ENCODE measurements around the gene CLDN8. TPM values are rescaled to one million over a fixed set of nuclear protein-coding genes. Genes with fewer than 3 reads are reported as not detected.
A peak's percentile ranks its signal among the peaks of the same experiment; 100 is the strongest.

The CLDN8 gene
- total RNA-seq (1 to 10 TPM in 1 of 5 donors, under 1 TPM in 1, not detected in 3; 0.89 to 4.1 TPM), polyA plus RNA-seq (1 to 10 TPM in 1 of 3 donors, not detected in 2; 2.1 TPM)
- long read RNA-seq, donor 1: 0 reads
- long read RNA-seq, donor 2, partial matches to known transcripts: 0 of 1 reads
- long read RNA-seq, donor 2, other reads (novel, unspliced or antisense): 0 of 1 reads
- long read RNA-seq, donor 3: 0 reads
- long read RNA-seq, donor 4: 0 reads
- long read RNA-seq, donor 5: 0 reads
- long read RNA-seq, donor 6: 0 reads
- long read RNA-seq, donor 7: 0 reads
- long read RNA-seq, donor 8: 0 reads
- long read RNA-seq, donor 9: 0 reads
- long read RNA-seq, donor 10: 0 reads

DNA sequence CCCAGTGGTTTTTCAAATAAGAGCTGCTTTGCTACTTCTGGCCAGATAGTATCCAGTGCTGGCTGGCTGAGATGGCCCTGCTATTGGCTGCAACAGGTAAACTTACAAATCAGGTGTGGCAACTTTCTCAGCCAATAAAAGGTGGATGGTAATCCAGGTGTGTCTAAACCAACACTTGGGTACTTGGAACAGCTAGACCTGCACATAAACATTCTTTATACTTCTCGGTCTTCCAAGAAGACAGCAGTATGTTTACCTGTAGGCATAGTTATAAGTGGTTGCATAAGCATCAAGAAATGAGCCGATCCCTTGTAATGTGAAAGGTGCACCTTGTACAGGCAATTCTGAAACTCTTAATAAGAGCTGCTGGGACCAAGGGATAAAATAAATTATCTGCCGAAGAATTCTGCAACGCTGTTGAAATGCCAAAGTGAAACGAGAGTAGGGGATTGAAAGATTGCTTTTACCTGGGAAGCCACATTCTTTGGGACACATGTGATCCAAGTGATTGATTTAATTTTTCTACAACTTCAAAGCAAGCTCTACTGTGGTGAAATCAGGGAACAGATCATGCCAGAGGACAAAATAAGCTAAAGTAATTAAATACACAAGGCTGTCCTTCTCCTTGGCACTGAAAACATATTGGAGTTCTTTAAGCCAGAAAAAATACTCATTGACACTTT is at the start of gene CLDN8:
CLDN8 (minus strand) TSS at position 57 of the 683 bp plus-strand sequence. CDS start 172 bp downstream, outside the sequence.
- no peak within 1 kb of the TSS for H3K27ac ChIP-seq
- no peak for DNase-seq
- H3K27me3 ChIP-seq: no peaks in the 10 kb centered on the region
- no peaks in the 10 kb centered on the region for H3K36me3 ChIP-seq
- no peaks in the 10 kb centered on the region for H3K9me3 ChIP-seq
- H3K4me1 ChIP-seq: no peaks in the 10 kb centered on the region
- TF ChIP-seq EP300 (IDR thresholded peaks at IDR 0.05) (no peak), POLR2AphosphoS5 (IDR thresholded peaks at IDR 0.05) (no peak)
- intact Hi-C loops (cut with DNase I; ENCODE audit: low total_unique reads): no loop called here
- 67 to 76% (median 71%) methylated on average over 5 of the region's 5 CpGs for WGBS, 5 donors
- H3K4me3 ChIP-seq: no peak within 1 kb of the TSS

DNA sequence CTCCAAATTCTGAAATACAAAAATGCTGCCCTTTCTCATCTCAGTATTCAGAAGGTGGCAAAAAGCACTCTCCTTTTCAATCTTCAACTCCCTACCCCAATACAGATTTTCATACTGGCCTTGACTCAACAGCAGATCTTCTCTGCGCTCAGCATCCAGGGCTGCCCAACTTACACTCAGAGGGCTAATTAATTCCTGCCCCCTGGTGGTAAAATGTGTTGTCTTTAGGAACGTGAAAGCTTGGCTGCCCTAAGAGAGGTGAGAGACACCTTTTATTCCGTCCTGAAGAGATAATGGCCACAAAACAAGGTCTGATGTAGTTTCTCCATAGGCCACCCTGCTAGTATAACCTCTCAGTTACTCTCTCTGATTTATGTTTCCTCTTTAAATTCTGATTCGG is 41.9 kb upstream of the CLDN8 start:
- Histone ChIP-seq H3K4me1 (no peaks in the 10 kb centered on the region), H3K36me3 (no peaks in the 10 kb centered on the region), H3K27me3 (no peaks in the 10 kb centered on the region), H3K9me3 (no peaks in the 10 kb centered on the region), H3K27ac (no peak overlapping the region), H3K4me3 (no peak overlapping the region)
- WGBS, 5 donors: 51 to 68% (median 61%) methylated on average over 4 of the region's 4 CpGs
- intact Hi-C loops (cut with DNase I; ENCODE audit: low total_unique reads): no loop called here
- TF ChIP-seq, protein P1, sequence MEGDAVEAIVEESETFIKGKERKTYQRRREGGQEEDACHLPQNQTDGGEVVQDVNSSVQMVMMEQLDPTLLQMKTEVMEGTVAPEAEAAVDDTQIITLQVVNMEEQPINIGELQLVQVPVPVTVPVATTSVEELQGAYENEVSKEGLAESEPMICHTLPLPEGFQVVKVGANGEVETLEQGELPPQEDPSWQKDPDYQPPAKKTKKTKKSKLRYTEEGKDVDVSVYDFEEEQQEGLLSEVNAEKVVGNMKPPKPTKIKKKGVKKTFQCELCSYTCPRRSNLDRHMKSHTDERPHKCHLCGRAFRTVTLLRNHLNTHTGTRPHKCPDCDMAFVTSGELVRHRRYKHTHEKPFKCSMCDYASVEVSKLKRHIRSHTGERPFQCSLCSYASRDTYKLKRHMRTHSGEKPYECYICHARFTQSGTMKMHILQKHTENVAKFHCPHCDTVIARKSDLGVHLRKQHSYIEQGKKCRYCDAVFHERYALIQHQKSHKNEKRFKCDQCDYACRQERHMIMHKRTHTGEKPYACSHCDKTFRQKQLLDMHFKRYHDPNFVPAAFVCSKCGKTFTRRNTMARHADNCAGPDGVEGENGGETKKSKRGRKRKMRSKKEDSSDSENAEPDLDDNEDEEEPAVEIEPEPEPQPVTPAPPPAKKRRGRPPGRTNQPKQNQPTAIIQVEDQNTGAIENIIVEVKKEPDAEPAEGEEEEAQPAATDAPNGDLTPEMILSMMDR (IDR thresholded peaks at IDR 0.05): peak in 2 of 7 experiments; percentile 5 to 16
- TF ChIP-seq EP300 (IDR thresholded peaks at IDR 0.05) (no peak), POLR2A (IDR thresholded peaks at IDR 0.05) (no peak)
- peak in 1 of 2 donors; percentile 20 for DNase-seq

DNA sequence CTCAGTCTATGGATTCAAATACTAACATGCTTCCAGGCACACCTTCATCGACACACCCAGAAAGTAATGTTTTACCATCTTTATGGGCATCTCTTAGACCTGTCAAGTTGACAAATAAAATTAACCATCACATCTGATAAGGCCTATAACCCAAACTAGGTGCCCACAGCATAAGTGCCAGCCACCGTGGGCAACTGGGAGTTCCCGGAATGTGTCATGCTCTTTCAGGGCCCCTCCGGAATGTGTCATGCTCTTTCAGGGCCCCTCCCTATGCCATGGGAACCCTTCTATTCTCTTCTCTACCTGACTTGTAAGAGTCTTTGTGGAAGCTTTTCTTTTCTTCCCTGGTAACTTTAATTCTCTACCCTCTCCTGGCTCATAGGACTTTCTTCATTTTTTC is 40.2 kb upstream of the CLDN8 start:
- Histone ChIP-seq H3K36me3 (no peaks in the 10 kb centered on the region), H3K4me3 (no peak overlapping the region), H3K27ac (no peak overlapping the region), H3K27me3 (no peaks in the 10 kb centered on the region), H3K4me1 (no peaks in the 10 kb centered on the region), H3K9me3 (no peaks in the 10 kb centered on the region)
- WGBS, 5 donors: 82 to 95% (median 88%) methylated on average over 4 of the region's 4 CpGs
- TF ChIP-seq POLR2AphosphoS5 (IDR thresholded peaks at IDR 0.05): no peak
- TF ChIP-seq, protein P1 (IDR thresholded peaks at IDR 0.05): no peak
- TF ChIP-seq EP300 (IDR thresholded peaks at IDR 0.05): no peak
- no peak for TF ChIP-seq POLR2A (IDR thresholded peaks at IDR 0.05)
- DNase-seq: no peak
- intact Hi-C loops (cut with DNase I; ENCODE audit: low total_unique reads): no loop called here

DNA sequence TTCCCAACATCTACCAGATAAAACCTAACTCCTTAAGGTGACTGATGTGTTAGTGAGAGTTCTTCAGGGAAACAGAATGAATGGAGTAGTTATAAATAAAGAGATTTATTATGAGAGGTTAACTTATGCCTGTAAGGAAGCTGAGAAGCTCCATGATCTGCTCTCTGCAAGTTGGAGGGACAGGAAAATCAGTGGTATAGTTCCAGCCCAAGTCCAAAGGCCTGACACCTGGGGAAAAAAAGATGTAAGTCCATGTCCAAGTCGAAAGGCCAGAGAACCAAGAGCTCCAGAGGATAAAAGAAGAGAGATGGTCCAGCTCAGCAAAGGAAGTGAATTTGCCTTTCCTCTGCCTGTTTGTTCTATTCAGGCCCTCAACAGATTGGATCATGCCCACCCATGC is 39.8 kb upstream of the CLDN8 start:
- DNase-seq: no peak
- no peak overlapping the region for H3K27ac ChIP-seq
- no peaks in the 10 kb centered on the region for H3K36me3 ChIP-seq
- H3K9me3 ChIP-seq: no peaks in the 10 kb centered on the region
- no peak overlapping the region for H3K4me3 ChIP-seq
- no peaks in the 10 kb centered on the region for H3K4me1 ChIP-seq
- intact Hi-C loops (cut with DNase I; ENCODE audit: low total_unique reads): no loop called here
- TF ChIP-seq, protein P1 (IDR thresholded peaks at IDR 0.05): no peak
- TF ChIP-seq POLR2AphosphoS5 (IDR thresholded peaks at IDR 0.05): no peak
- no peak for TF ChIP-seq EP300 (IDR thresholded peaks at IDR 0.05)
- H3K27me3 ChIP-seq: no peaks in the 10 kb centered on the region
- WGBS, 5 donors: 27 to 75% (median 40%) methylated on average over 1 of the region's 1 CpG

DNA sequence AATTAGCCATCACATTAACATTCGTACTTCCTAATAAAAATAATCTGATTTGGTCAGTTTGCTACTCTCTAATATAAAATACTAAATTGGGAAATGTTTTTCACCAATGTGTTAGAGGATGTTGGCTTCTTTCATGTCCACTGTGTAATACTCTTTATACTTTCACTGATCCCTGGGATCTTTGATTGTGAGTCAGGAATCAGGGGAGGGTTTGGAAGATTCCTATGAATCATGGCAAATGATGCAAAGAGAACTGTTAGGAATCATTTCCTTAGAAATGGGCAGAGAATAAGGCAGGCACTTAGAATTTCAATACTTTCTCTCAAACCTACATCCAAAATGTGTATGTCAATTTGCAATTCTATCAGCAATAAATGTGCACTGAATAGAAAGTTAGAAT is 35.9 kb upstream of the CLDN8 start:
- H3K9me3 ChIP-seq: no peaks in the 10 kb centered on the region
- H3K27me3 ChIP-seq: no peaks in the 10 kb centered on the region
- DNase-seq: no peak
- no peaks in the 10 kb centered on the region for H3K4me1 ChIP-seq
- H3K4me3 ChIP-seq: no peak overlapping the region
- TF ChIP-seq POLR2AphosphoS5 (IDR thresholded peaks at IDR 0.05): no peak
- TF ChIP-seq, protein P1 (IDR thresholded peaks at IDR 0.05): no peak
- no peak for TF ChIP-seq POLR2A (IDR thresholded peaks at IDR 0.05)
- TF ChIP-seq EP300 (IDR thresholded peaks at IDR 0.05): no peak
- no peak overlapping the region for H3K27ac ChIP-seq
- intact Hi-C loops (cut with DNase I; ENCODE audit: low total_unique reads): no loop called here
- WGBS, 5 donors: 70 to 83% (median 76%) methylated on average over 1 of the region's 1 CpG
- H3K36me3 ChIP-seq: no peaks in the 10 kb centered on the region
